Loucy (cell line): ENCODE measurements around the gene DHRS12.

Source experiments
- CTCF ChIP-seq: fragments of 200-600 bp; sonication (generic); conservative IDR thresholded peaks from 2 replicates; pipeline ENCODE4 v1.5.1; 2014; ENCODE audit warnings: mild to moderate bottlenecking, antibody characterized with exemption, low read length
- EZH2phosphoT487 ChIP-seq: fragments of 200-600 bp; IDR thresholded peaks from 2 replicates; pipeline ENCODE4 v1.6.1; 2018; ENCODE audit warnings: antibody characterized with exemption, mild to moderate bottlenecking, moderate library complexity, borderline replicate concordance

- TF ChIP-seq CTCF (no peak), EZH2phosphoT487 (no peak)
Measured at GRCh38 chr13:51816604-51817249, 12.8 kb upstream of the DHRS12 start.
